Measurements from ENCODE around the gene ZNF76.

ZNF76 gene

GRCh38 chr6:35312076-35312800, 52.7 kb downstream of the ZNF76 start:
- FAIRE-seq (no peak), DNase-seq (ENCODE audit: insufficient read length, low spot score) (no peak)
- TF ChIP-seq TAF1 (IDR thresholded peaks at IDR 0.05; ENCODE audit: low read depth, low read length) (no peak), POLR2AphosphoS5 (IDR thresholded peaks at IDR 0.05; ENCODE audit: low read depth, low read length) (no peak), POU2F2 (IDR thresholded peaks at IDR 0.05; ENCODE audit: low read depth, low read length) (no peak), POLR2A (IDR thresholded peaks at IDR 0.05; ENCODE audit: low read depth, low read length) (no peak), SPI1 (IDR thresholded peaks at IDR 0.05; ENCODE audit: low read depth, low read length) (no peak)

- DNase-seq (ENCODE audit: insufficient read length, low spot score), result no peak
- TF ChIP-seq SPI1 (IDR thresholded peaks at IDR 0.05; ENCODE audit: low read depth, low read length) (no peak), PAX5 (IDR thresholded peaks at IDR 0.05; ENCODE audit: insufficient read depth, low read length, severe bottlenecking) (no peak), POLR2AphosphoS5 (IDR thresholded peaks at IDR 0.05; ENCODE audit: low read depth, low read length) (no peak), POLR2A (IDR thresholded peaks at IDR 0.05; ENCODE audit: low read depth, low read length) (no peak), TAF1 (IDR thresholded peaks at IDR 0.05; ENCODE audit: low read depth, low read length) (no peak), POU2F2 (IDR thresholded peaks at IDR 0.05; ENCODE audit: low read depth, low read length) (no peak)
- FAIRE-seq, result no peak
These were observed 53.3 kb downstream of the ZNF76 start for GRCh38 chr6:35312807-35313206.

GRCh38 chr6:35317483-35318195, 58.1 kb downstream of the ZNF76 start:
- no peak for DNase-seq (ENCODE audit: insufficient read length, low spot score)
- TF ChIP-seq SPI1 (IDR thresholded peaks at IDR 0.05; ENCODE audit: low read depth, low read length) (no peak), PAX5 (IDR thresholded peaks at IDR 0.05; ENCODE audit: insufficient read depth, low read length, severe bottlenecking) (no peak)
- FAIRE-seq, result no peak

DNA sequence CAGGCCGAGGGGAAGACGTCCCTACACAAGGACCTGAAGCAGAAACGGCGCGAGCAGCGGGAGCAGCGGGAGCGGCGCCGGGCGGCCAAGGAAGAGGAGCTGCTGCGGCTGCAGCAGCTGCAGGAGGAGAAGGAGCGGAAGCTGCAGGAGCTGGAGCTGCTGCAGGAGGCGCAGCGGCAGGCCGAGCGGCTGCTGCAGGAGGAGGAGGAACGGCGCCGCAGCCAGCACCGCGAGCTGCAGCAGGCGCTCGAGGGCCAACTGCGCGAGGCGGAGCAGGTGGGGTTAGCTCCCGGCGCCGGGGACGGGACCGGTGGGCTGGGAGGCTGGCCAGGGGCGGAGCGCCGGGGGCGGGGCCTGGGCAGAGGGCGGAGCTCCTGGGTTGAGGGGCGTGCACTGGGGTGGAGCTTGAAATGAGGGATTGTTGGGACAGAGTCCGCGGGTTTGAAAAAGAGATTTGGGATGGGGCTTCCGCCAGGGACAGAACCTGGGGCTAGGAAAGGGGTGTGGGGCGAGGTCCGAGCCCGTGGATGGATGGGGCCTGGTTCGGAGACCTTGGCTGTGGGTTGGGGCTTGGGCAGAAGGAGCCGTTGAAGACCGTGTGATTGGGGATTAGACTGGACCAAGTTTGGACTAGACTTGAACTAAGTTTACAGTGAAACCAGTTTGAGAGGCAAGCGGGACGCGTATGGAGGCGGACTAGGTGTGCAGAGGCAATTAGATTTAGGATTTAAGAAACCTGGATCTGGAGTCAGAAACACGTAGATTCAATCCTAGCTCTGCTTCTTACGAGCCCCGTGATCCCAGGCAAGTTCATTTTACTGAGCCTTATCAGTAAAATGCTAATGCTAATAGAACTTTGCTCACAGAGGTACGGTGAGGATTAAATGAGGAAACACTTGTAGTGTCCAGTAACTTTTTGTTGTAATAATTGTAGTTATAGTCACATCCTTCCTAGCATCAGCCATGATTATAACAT, 58.9 kb downstream of the ZNF76 start:
- FAIRE-seq (no peak), DNase-seq (ENCODE audit: insufficient read length, low spot score) (no peak)
- TF ChIP-seq TAF1 (IDR thresholded peaks at IDR 0.05; ENCODE audit: low read depth, low read length), result no peak
- no peak for TF ChIP-seq PAX5 (IDR thresholded peaks at IDR 0.05; ENCODE audit: insufficient read depth, low read length, severe bottlenecking)
- no peak for TF ChIP-seq POLR2A (IDR thresholded peaks at IDR 0.05; ENCODE audit: low read depth, low read length)
- TF ChIP-seq POU2F2 (IDR thresholded peaks at IDR 0.05; ENCODE audit: low read depth, low read length), result no peak
- TF ChIP-seq POLR2AphosphoS5 (IDR thresholded peaks at IDR 0.05; ENCODE audit: low read depth, low read length), result no peak
- no peak for TF ChIP-seq SPI1 (IDR thresholded peaks at IDR 0.05; ENCODE audit: low read depth, low read length)

GRCh38 chr6:35319346-35320030, 60.0 kb downstream of the ZNF76 start:
- no peak for DNase-seq (ENCODE audit: insufficient read length, low spot score)
- TF ChIP-seq POLR2A (IDR thresholded peaks at IDR 0.05; ENCODE audit: low read depth, low read length), result no peak
- no peak for TF ChIP-seq POU2F2 (IDR thresholded peaks at IDR 0.05; ENCODE audit: low read depth, low read length)
- no peak for TF ChIP-seq TAF1 (IDR thresholded peaks at IDR 0.05; ENCODE audit: low read depth, low read length)
- TF ChIP-seq PAX5 (IDR thresholded peaks at IDR 0.05; ENCODE audit: insufficient read depth, low read length, severe bottlenecking), result no peak
- TF ChIP-seq POLR2AphosphoS5 (IDR thresholded peaks at IDR 0.05; ENCODE audit: low read depth, low read length), result no peak
- TF ChIP-seq SPI1 (IDR thresholded peaks at IDR 0.05; ENCODE audit: low read depth, low read length), result no peak
- FAIRE-seq, result no peak

- DNase-seq (ENCODE audit: insufficient read length, low spot score) (no peak), FAIRE-seq (no peak)
- no peak for TF ChIP-seq POLR2AphosphoS5 (IDR thresholded peaks at IDR 0.05; ENCODE audit: low read depth, low read length)
- no peak for TF ChIP-seq POU2F2 (IDR thresholded peaks at IDR 0.05; ENCODE audit: low read depth, low read length)
- no peak for TF ChIP-seq TAF1 (IDR thresholded peaks at IDR 0.05; ENCODE audit: low read depth, low read length)
- no peak for TF ChIP-seq PAX5 (IDR thresholded peaks at IDR 0.05; ENCODE audit: insufficient read depth, low read length, severe bottlenecking)
- TF ChIP-seq POLR2A (IDR thresholded peaks at IDR 0.05; ENCODE audit: low read depth, low read length), result no peak
These were observed 60.5 kb downstream of the ZNF76 start for GRCh38 chr6:35320031-35320410.

GRCh38 chr6:35321091-35321490, 61.6 kb downstream of the ZNF76 start:
- DNase-seq (ENCODE audit: insufficient read length, low spot score) (no peak), FAIRE-seq (no peak)
- no peak for TF ChIP-seq PAX5 (IDR thresholded peaks at IDR 0.05; ENCODE audit: insufficient read depth, low read length, severe bottlenecking)
- no peak for TF ChIP-seq POLR2AphosphoS5 (IDR thresholded peaks at IDR 0.05; ENCODE audit: low read depth, low read length)
- no peak for TF ChIP-seq POU2F2 (IDR thresholded peaks at IDR 0.05; ENCODE audit: low read depth, low read length)
- no peak for TF ChIP-seq POLR2A (IDR thresholded peaks at IDR 0.05; ENCODE audit: low read depth, low read length)
- no peak for TF ChIP-seq SPI1 (IDR thresholded peaks at IDR 0.05; ENCODE audit: low read depth, low read length)
- no peak for TF ChIP-seq TAF1 (IDR thresholded peaks at IDR 0.05; ENCODE audit: low read depth, low read length)

DNA sequence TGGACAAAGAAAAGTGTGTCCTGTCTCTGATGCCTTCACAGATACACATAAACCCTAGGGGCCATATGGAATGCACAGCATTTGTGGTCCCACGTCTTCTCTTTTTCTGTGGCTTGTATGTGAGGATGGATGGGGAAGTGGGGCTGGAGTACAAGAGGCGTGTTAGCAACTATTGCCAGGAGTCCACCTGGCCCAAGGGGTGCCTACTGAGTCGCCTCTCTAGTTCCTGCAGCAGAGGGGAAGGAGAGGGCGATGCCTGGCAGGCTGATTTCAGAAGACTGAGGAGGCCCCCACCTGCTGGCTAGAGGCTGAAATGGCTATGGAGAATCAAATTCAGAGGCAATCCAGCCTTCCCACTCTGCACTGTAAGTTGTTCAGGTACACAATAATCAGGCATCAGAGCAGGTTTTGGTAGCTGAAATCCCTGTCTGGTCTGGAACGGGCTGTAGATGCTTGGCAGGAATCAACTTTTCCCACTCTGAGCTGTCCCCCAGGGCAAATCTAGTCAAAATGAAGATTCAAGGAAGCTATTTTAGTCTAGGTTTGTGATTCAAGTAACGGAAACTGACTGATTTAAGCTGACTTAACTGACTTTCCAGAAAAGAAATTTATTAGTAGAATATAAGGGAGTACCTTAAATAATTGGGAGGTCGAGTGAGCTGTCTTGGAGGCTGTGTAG, 68.0 kb downstream of the ZNF76 start:
- TF ChIP-seq POLR2A (IDR thresholded peaks at IDR 0.05; ENCODE audit: low read depth, low read length) (no peak), TAF1 (IDR thresholded peaks at IDR 0.05; ENCODE audit: low read depth, low read length) (no peak), POU2F2 (IDR thresholded peaks at IDR 0.05; ENCODE audit: low read depth, low read length) (no peak), POLR2AphosphoS5 (IDR thresholded peaks at IDR 0.05; ENCODE audit: low read depth, low read length) (no peak), SPI1 (IDR thresholded peaks at IDR 0.05; ENCODE audit: low read depth, low read length) (no peak), PAX5 (IDR thresholded peaks at IDR 0.05; ENCODE audit: insufficient read depth, low read length, severe bottlenecking) (no peak)
- DNase-seq (ENCODE audit: insufficient read length, low spot score), result no peak
- peak; percentile 51 for FAIRE-seq

All from GM12891 (cell line).